Esophagus muscularis mucosa (tissue), 4 donors: Measurements from ENCODE around the gene RALGPS2. TPM values are rescaled to one million over a fixed set of nuclear protein-coding genes. Genes with fewer than 3 reads are reported as not detected.

Experiments
- DNase-seq: peaks from one replicate; pipeline ENCODE4 v3.0.0-alpha.2; 2017; ENCODE audit errors: extremely low spot score
- H3K27ac ChIP-seq, 4 donors: fragments of 200-600 bp; sonication (generic); replicated peaks in 1 of 4; 1 replicate in 3 of 4; 2 replicates in 1 of 4; pipeline ENCODE4 v1.5.1; 2016 to 2019; ENCODE audit warnings: mild to moderate bottlenecking in 1 of 4
- H3K27me3 ChIP-seq, 4 donors: fragments of 200-600 bp; sonication (generic); one replicate each; pipeline versions ENCODE4 v1.5.1 to v1.6.0; 2016 to 2019
- H3K36me3 ChIP-seq, 4 donors: fragments of 200-600 bp; sonication (generic); one replicate each; pipeline ENCODE4 v1.5.1; 2016 to 2019
- H3K4me1 ChIP-seq, 4 donors: fragments of 200-600 bp; sonication (generic); one replicate each; pipeline ENCODE4 v1.5.1; 2016 to 2019
- H3K4me3 ChIP-seq, 4 donors: fragments of 200-600 bp; sonication (generic); 1 replicate in 2 of 4; 2 replicates in 2 of 4; pipeline ENCODE4 v1.5.1; 2016 to 2019; ENCODE audit warnings: mild to moderate bottlenecking in 4 of 4, moderate library complexity in 1 of 4
- H3K9me3 ChIP-seq, 4 donors: fragments of 200-600 bp; sonication (generic); 1 replicate in 3 of 4; 2 replicates in 1 of 4; pipeline ENCODE4 v1.5.1; 2016 to 2019
- CTCF ChIP-seq, 3 experiments: fragments of 200-600 bp in 2 of 3; fragments of 450-650 bp in 1 of 3; sonication (generic) in 2 of 3; IDR thresholded peaks; one replicate each; pipeline ENCODE4 v1.5.1; 2017 to 2019; ENCODE audit warnings: antibody characterized with exemption in 3 of 3, mild to moderate bottlenecking in 2 of 3, moderate library complexity in 1 of 3
- EP300 ChIP-seq: sonication (generic); formaldehyde crosslinking; IDR thresholded peaks from one replicate; pipeline ENCODE4 v1.6.1; 2017; ENCODE audit warnings: antibody characterized with exemption
- POLR2A ChIP-seq: fragments of 450-650 bp; IDR thresholded peaks from one replicate; pipeline ENCODE4 v1.6.1; 2017; ENCODE audit warnings: antibody characterized with exemption, moderate library complexity, mild to moderate bottlenecking, low read depth
- POLR2AphosphoS5 ChIP-seq, 2 donors: sonication (generic); formaldehyde crosslinking; IDR thresholded peaks; one replicate each; pipeline ENCODE4 v1.6.1; 2017; ENCODE audit warnings: antibody characterized with exemption in 2 of 2
- WGBS: methylation state at CpG from one replicate; pipeline ENCODE4 v1.1.5; 2018; 5-methylcytosine and 5-hydroxymethylcytosine counted together
- intact Hi-C: fragments of 100-400 bp; cut with DNase I; formaldehyde crosslinking; loops from one replicate; pipeline ENCODE4 v1.15.1; 2023
- total RNA-seq, 4 donors: library from RNA; depleted of rRNA; stranded (reverse); fragments of >200 nt; gene quantifications; one replicate each; pipeline versions ENCODE4 v1.1.0 to v1.2.1, GENCODE V29; 2016

RALGPS2 gene
- total RNA-seq, 4 donors from 2014 or later = 9.3 to 22.8 (median 17.3) TPM

- Histone ChIP-seq H3K9me3 (no peaks in the 10 kb centered on the region), H3K27me3 (no peaks in the 10 kb centered on the region), H3K27ac (no peak overlapping the region), H3K4me3 (no peak overlapping the region), H3K4me1 (peaks cover 0 to 8% (median 7%) of the 10 kb centered on the region in 4 donors), H3K36me3 (no peaks in the 10 kb centered on the region)
- 94% methylated on average over 1 of the region's 1 CpG for WGBS
- DNase-seq = no peak
- intact Hi-C loops = no loop called here
- no peak for TF ChIP-seq EP300
- no peak for TF ChIP-seq POLR2A
- TF ChIP-seq POLR2AphosphoS5 (IDR thresholded peaks at IDR 0.05) = no peak
- TF ChIP-seq CTCF (IDR thresholded peaks at IDR 0.05) = no peak
Measured at GRCh38 chr1:178821134-178821866, 96.3 kb downstream of the RALGPS2 start.

- no peak for TF ChIP-seq POLR2AphosphoS5 (IDR thresholded peaks at IDR 0.05)
- TF ChIP-seq POLR2A = no peak
- TF ChIP-seq CTCF (IDR thresholded peaks at IDR 0.05) = no peak
- no peak for TF ChIP-seq EP300
- Histone ChIP-seq H3K36me3 (no peaks in the 10 kb centered on the region), H3K9me3 (no peaks in the 10 kb centered on the region), H3K27me3 (no peaks in the 10 kb centered on the region), H3K27ac (no peak overlapping the region), H3K4me1 (peaks cover 0 to 3% (median 0%) of the 10 kb centered on the region in 4 donors), H3K4me3 (no peak overlapping the region)
- DNase-seq = no peak
- 93% methylated on average over 2 of the region's 2 CpGs for WGBS
- intact Hi-C loops = no loop called here
Measured at GRCh38 chr1:178825167-178825566, 100.1 kb downstream of the RALGPS2 start.

- Histone ChIP-seq H3K4me3 (no peak overlapping the region), H3K4me1 (peaks cover 0 to 14% (median 3%) of the 10 kb centered on the region in 4 donors), H3K27me3 (no peaks in the 10 kb centered on the region), H3K27ac (no peak overlapping the region), H3K9me3 (no peaks in the 10 kb centered on the region), H3K36me3 (no peaks in the 10 kb centered on the region)
- TF ChIP-seq CTCF (IDR thresholded peaks at IDR 0.05) (no peak), POLR2A (no peak), POLR2AphosphoS5 (IDR thresholded peaks at IDR 0.05) (no peak), EP300 (no peak)
- DNase-seq = no peak
- intact Hi-C loops = no loop called here
- 65% methylated on average over 3 of the region's 3 CpGs for WGBS
Measured at GRCh38 chr1:178844436-178844835, 119.4 kb downstream of the RALGPS2 start.

- TF ChIP-seq EP300 (no peak), POLR2A (no peak), CTCF (IDR thresholded peaks at IDR 0.05) (no peak), POLR2AphosphoS5 (IDR thresholded peaks at IDR 0.05) (no peak)
- intact Hi-C loops = no loop called here
- Histone ChIP-seq H3K4me3 (no peak overlapping the region), H3K4me1 (peaks cover 0 to 24% (median 6%) of the 10 kb centered on the region in 4 donors), H3K36me3 (peaks cover 0 to 6% (median under 1%) of the 10 kb centered on the region in 4 donors), H3K27ac (no peak overlapping the region), H3K9me3 (no peaks in the 10 kb centered on the region), H3K27me3 (no peaks in the 10 kb centered on the region)
- DNase-seq = no peak
Measured at GRCh38 chr1:178846306-178846705, 121.3 kb downstream of the RALGPS2 start.
